Mammary epithelial cell (primary cell): ENCODE measurements around the gene GCN1.

Source experiments
- EZH2 ChIP-seq: IDR thresholded peaks from 2 replicates; pipeline ENCODE4 v1.6.1; 2012; ENCODE audit warnings: low read length, inconsistent platforms, borderline replicate concordance
- TF ChIP-seq, protein P1 (sequence below), 2 donors: IDR thresholded peaks in 1 of 2; conservative IDR thresholded peaks in 1 of 2; 2 replicates each; pipeline ENCODE4 v1.5.1; 2011 to 2012; ENCODE audit warnings: inconsistent platforms in 2 of 2, low read length in 2 of 2, mild to moderate bottlenecking in 2 of 2, control low read depth in 1 of 2, low read depth in 1 of 2; ENCODE audit not compliant: insufficient read depth in 1 of 2; ENCODE audit errors: extremely low read depth in 1 of 2

DNA sequence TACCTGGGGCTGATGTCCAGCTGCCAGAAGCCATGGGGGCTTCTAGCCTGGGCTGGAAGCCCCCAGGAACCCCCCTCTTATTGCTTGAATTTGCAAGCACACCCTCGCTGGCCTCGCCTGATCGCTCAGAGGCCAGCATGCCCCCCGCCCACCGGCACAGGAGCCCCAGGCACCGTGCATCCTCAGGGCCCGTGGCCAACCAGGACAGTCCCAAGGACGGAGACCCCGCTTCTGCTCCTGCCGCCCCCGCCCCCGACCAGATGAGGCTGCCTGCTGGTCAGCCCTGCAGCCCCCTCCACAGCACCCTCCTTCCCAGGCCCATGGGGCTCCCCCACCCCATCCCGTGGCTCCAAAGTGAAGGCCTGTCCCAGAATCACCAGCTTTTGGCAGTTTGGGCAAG lies 99.2 kb downstream of the GCN1 start:
- TF ChIP-seq, protein P1, sequence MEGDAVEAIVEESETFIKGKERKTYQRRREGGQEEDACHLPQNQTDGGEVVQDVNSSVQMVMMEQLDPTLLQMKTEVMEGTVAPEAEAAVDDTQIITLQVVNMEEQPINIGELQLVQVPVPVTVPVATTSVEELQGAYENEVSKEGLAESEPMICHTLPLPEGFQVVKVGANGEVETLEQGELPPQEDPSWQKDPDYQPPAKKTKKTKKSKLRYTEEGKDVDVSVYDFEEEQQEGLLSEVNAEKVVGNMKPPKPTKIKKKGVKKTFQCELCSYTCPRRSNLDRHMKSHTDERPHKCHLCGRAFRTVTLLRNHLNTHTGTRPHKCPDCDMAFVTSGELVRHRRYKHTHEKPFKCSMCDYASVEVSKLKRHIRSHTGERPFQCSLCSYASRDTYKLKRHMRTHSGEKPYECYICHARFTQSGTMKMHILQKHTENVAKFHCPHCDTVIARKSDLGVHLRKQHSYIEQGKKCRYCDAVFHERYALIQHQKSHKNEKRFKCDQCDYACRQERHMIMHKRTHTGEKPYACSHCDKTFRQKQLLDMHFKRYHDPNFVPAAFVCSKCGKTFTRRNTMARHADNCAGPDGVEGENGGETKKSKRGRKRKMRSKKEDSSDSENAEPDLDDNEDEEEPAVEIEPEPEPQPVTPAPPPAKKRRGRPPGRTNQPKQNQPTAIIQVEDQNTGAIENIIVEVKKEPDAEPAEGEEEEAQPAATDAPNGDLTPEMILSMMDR (conservative IDR thresholded peaks at IDR 0.05 in 1 of 2, IDR thresholded peaks at IDR 0.05 in 1 of 2; ENCODE audit: extremely low read depth in 1 of 2, insufficient read depth in 1 of 2, low read depth in 1 of 2, low read length in 2 of 2), result no peak
- no peak for TF ChIP-seq EZH2
